Stimulated activated CD8-positive, alpha-beta memory T cell treated with anti-CD3 and anti-CD28 coated beads, Interleukin-2, amount 100 ng/mL, for 48 hours (primary cell): ENCODE results near the gene DUT.

Experiments
- DNase-seq, 2 donors: peaks; one replicate each; pipeline ENCODE4 v3.0.0-alpha.2; 2020; ENCODE audit warnings: low read depth in 2 of 2

Gene DUT

GRCh38 chr15:48330105-48330785, 984 bp upstream of the DUT start:
- DNase-seq, result no peak

GRCh38 chr15:48331796-48332641, 790 bp downstream of the DUT start:
- DNase-seq, result peak; percentile 67 to 72

GRCh38 chr15:48332642-48333034, 1.4 kb downstream of the DUT start:
- no peak for DNase-seq

- DNase-seq, result no peak
Measured at GRCh38 chr15:48333540-48333939, 2.3 kb downstream of the DUT start.

GRCh38 chr15:48334260-48334659, 3.0 kb downstream of the DUT start:
- DNase-seq, result no peak

GRCh38 chr15:48336940-48337339, 5.7 kb downstream of the DUT start:
- no peak for DNase-seq

- no peak for DNase-seq
Measured at GRCh38 chr15:48337607-48338006, 6.4 kb downstream of the DUT start.

GRCh38 chr15:48340111-48340510, 8.9 kb downstream of the DUT start:
- no peak for DNase-seq

- no peak for DNase-seq
Measured at GRCh38 chr15:48343865-48344264, 12.6 kb downstream of the DUT start.

GRCh38 chr15:48345516-48345915, 14.3 kb downstream of the DUT start:
- DNase-seq, result no peak

- DNase-seq, result peak; percentile 13 to 28
Measured at GRCh38 chr15:48352474-48353072, 21.3 kb downstream of the DUT start.

- DNase-seq, result no peak
Measured at GRCh38 chr15:48354694-48355303, 23.6 kb downstream of the DUT start.

- DNase-seq, result no peak
Measured at GRCh38 chr15:48355377-48355776, 24.1 kb downstream of the DUT start.

GRCh38 chr15:48358229-48359152, 27.3 kb downstream of the DUT start:
- no peak for DNase-seq

- no peak for DNase-seq
Measured at GRCh38 chr15:48360841-48361240, 29.6 kb downstream of the DUT start.

GRCh38 chr15:48361685-48362084, 30.5 kb downstream of the DUT start:
- no peak for DNase-seq

GRCh38 chr15:48363474-48363873, 32.2 kb downstream of the DUT start:
- no peak for DNase-seq

- DNase-seq, result no peak
Measured at GRCh38 chr15:48365575-48365974, 34.3 kb downstream of the DUT start.

GRCh38 chr15:48366584-48367312, 35.5 kb downstream of the DUT start:
- DNase-seq, result no peak

- DNase-seq, result no peak
Measured at GRCh38 chr15:48367483-48367882, 36.3 kb downstream of the DUT start.

- DNase-seq, result no peak
Measured at GRCh38 chr15:48370460-48370859, 39.2 kb downstream of the DUT start.
